GM12865 (cell line): ENCODE measurements around the gene HIF1AN.

Experiments
- DNase-seq: peaks from one replicate; pipeline ENCODE4 v3.0.0; 2010; ENCODE audit warnings: low read depth
- H3K4me3 ChIP-seq: 2 replicates; pipeline ENCODE4 v1.5.1; 2011; ENCODE audit warnings: mild to moderate bottlenecking, low read depth, low read length, control low read depth
- CTCF ChIP-seq: IDR thresholded peaks from 2 replicates; pipeline ENCODE4 v1.5.1; 2011; ENCODE audit warnings: low read length, control low read depth, low read depth, inconsistent platforms; ENCODE audit not compliant: insufficient read depth; ENCODE audit errors: missing control alignments

The HIF1AN gene

GRCh38 chr10:100537475-100537874, 1.7 kb downstream of the HIF1AN start:
- no peak for TF ChIP-seq CTCF
- DNase-seq = no peak
- H3K4me3 ChIP-seq = no peak overlapping the region

DNA sequence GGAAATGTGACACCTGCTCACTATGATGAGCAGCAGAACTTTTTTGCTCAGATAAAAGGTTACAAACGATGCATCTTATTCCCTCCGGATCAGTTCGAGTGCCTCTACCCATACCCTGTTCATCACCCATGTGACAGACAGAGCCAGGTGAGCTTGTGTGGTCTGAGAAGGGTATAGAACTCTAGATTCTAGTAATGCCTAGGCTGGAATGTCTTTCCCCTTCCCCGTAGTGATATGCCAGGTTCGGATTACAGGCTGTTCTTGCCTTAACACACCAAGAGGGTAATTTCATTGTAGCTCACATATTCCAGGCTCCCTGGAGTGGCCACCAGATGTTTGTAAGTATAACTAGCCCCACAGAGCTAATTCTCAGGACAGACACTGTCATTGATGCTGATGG, 9.2 kb downstream of the HIF1AN start:
- no peak for TF ChIP-seq CTCF
- no peak for DNase-seq
- no peak overlapping the region for H3K4me3 ChIP-seq

GRCh38 chr10:100551196-100551595, 15.5 kb downstream of the HIF1AN start:
- TF ChIP-seq CTCF = no peak
- no peak overlapping the region for H3K4me3 ChIP-seq
- DNase-seq = no peak

GRCh38 chr10:100551738-100552137, 16.0 kb downstream of the HIF1AN start:
- DNase-seq = no peak
- TF ChIP-seq CTCF = no peak

DNA sequence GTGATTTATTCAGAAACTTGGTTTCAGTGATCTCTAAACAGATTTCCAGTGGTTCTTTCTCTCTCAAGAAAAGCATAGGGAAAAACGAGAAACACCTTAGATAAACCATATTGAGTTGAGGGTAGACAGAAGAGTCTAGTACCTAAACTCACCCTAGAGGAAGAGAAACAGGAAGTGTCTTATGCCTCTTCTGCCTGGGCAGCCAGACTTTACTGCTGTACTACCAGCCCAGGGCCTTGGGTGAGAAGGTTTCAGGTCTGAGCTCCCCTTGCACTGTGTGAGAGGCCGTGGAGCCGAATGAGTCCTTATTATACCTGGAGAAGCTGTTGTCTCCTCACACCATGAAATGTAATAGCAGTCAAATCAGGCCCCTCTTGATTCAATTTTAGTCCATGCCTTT, 18.2 kb downstream of the HIF1AN start:
- DNase-seq = no peak
- TF ChIP-seq CTCF = no peak
- no peak overlapping the region for H3K4me3 ChIP-seq

More at GRCh38 chr10:100551738-100552137, 16.0 kb downstream of the HIF1AN start:
- H3K4me3 ChIP-seq = no peak overlapping the region

DNA sequence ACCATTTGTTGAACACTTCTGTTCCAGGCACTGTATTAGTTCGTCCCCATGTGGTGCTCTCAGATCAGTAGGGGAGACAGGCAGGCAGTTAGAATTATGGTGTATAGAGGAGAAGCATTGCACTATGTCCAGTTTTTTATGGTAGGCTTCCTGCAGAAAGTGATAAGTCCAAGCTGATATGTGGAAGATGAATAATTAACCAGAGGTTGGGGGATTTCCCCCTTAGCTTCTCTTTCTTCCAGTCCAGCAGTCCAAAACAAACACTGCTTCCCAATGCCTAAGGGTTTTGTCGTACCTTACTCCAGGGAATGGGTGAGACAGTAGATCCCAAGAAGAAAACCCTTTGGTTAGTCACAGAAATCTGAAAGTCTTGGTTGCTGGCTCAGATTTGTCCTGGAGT, 19.2 kb downstream of the HIF1AN start:
- TF ChIP-seq CTCF = no peak
- no peak overlapping the region for H3K4me3 ChIP-seq
- no peak for DNase-seq

GRCh38 chr10:100560248-100560647, 24.5 kb downstream of the HIF1AN start:
- no peak overlapping the region for H3K4me3 ChIP-seq
- no peak for DNase-seq
- TF ChIP-seq CTCF = no peak
